CD8-positive, alpha-beta memory T cell (primary cell): ENCODE measurements around the gene ERC2. TPM values are rescaled to one million over a fixed set of nuclear protein-coding genes. Genes with fewer than 3 reads are reported as not detected.

Source experiments
- CTCF ChIA-PET: fragments of 350-600 bp; sonication (Branson Sonifier 250); formaldehyde crosslinking; loops from one replicate; lab custom pipeline; 2021; ENCODE audit warnings: antibody characterized with exemption; lab: Charles Lee
- POLR2A ChIA-PET: fragments of 350-600 bp; sonication (Branson Sonifier 250); formaldehyde crosslinking; loops from one replicate; lab custom pipeline; 2021; ENCODE audit warnings: antibody characterized with exemption; lab: Charles Lee
- DNase-seq, 5 donors: peaks; one replicate each; pipeline versions ENCODE4 v3.0.0 to v3.0.0-alpha.2; 2020 to 2022; ENCODE audit warnings: mixed read lengths in 1 of 5
- H3K27ac ChIP-seq: one replicate; pipeline ENCODE4 v1.7.0; 2013; ENCODE audit warnings: low read depth, mild to moderate bottlenecking, low read length, moderate library complexity
- H3K27me3 ChIP-seq: 2 replicates; pipeline ENCODE4 v1.7.0; 2013; ENCODE audit warnings: low read length, mild to moderate bottlenecking; ENCODE audit not compliant: insufficient read depth, poor library complexity, severe bottlenecking
- H3K36me3 ChIP-seq: 2 replicates; pipeline ENCODE4 v1.7.0; 2013; ENCODE audit warnings: mild to moderate bottlenecking, low read length, moderate library complexity; ENCODE audit not compliant: insufficient read depth
- H3K4me1 ChIP-seq: 2 replicates; pipeline ENCODE4 v1.7.0; 2013; ENCODE audit warnings: mild to moderate bottlenecking, low read length, moderate library complexity; ENCODE audit not compliant: insufficient read depth
- H3K4me3 ChIP-seq: 2 replicates; pipeline ENCODE4 v1.7.0; 2013; ENCODE audit warnings: mild to moderate bottlenecking, low read length
- H3K9me3 ChIP-seq: 2 replicates; pipeline ENCODE4 v1.7.0; 2013; ENCODE audit warnings: mild to moderate bottlenecking, low read length
- H3K27ac Mint-ChIP-seq, 8 donors: one replicate each; pipeline ENCODE4 v1.8.0; 2020 to 2021; ENCODE audit warnings: mixed read lengths in 8 of 8, mild to moderate bottlenecking in 6 of 8, inconsistent platforms in 3 of 8, moderate library complexity in 3 of 8
- H3K27me3 Mint-ChIP-seq, 2 donors: one replicate each; pipeline ENCODE4 v1.8.0; 2020 to 2021; ENCODE audit warnings: mixed read lengths in 2 of 2, mild to moderate bottlenecking in 1 of 2, moderate library complexity in 1 of 2
- H3K36me3 Mint-ChIP-seq, 3 donors: one replicate each; pipeline ENCODE4 v1.8.0; 2020 to 2021; ENCODE audit warnings: mixed read lengths in 3 of 3, inconsistent platforms in 1 of 3, mild to moderate bottlenecking in 1 of 3
- H3K4me1 Mint-ChIP-seq, 3 donors: one replicate each; pipeline ENCODE4 v1.8.0; 2020 to 2021; ENCODE audit warnings: mixed read lengths in 3 of 3, inconsistent platforms in 1 of 3, mild to moderate bottlenecking in 1 of 3
- H3K4me3 Mint-ChIP-seq, 7 donors: one replicate each; pipeline ENCODE4 v1.8.0; 2020 to 2021; ENCODE audit warnings: mixed read lengths in 7 of 7, mild to moderate bottlenecking in 6 of 7, moderate library complexity in 4 of 7, inconsistent platforms in 2 of 7
- H3K9me3 Mint-ChIP-seq, 5 donors: one replicate each; pipeline ENCODE4 v1.8.0; 2020 to 2022; ENCODE audit warnings: mixed read lengths in 5 of 5, mild to moderate bottlenecking in 3 of 5, moderate library complexity in 2 of 5, inconsistent platforms in 1 of 5
- polyA plus RNA-seq: library from polyadenylated mRNA; unstranded; fragments of 300-500 nt; fragmentation: Illumina TruSeq; gene quantifications from one replicate; pipeline ENCODE4 v1.2.3, GENCODE V29; 2021
- total RNA-seq, 2 experiments: library from RNA; stranded (reverse); gene quantifications; one replicate each; pipeline ENCODE4 v1.2.3, GENCODE V29; 2021

ERC2 gene
- total and polyA plus RNA-seq, 3 experiments from 2014 or later, result not detected

- DNase-seq, result no peak
- no peak overlapping the region for H3K4me3 Mint-ChIP-seq
- no peak overlapping the region for H3K27ac Mint-ChIP-seq
- peaks cover 0 to 1% of the 10 kb centered on the region in 2 donors for H3K27me3 Mint-ChIP-seq
- H3K4me1 ChIP-seq, result no peaks in the 10 kb centered on the region
- H3K36me3 ChIP-seq, result no peaks in the 10 kb centered on the region
- ChIA-PET CTCF (no interaction called here), POLR2A (no interaction called here)
- H3K27ac ChIP-seq, result no peak overlapping the region
- peaks cover 0 to 6% (median 4%) of the 10 kb centered on the region in 5 donors for H3K9me3 Mint-ChIP-seq
- no peaks in the 10 kb centered on the region for H3K4me1 Mint-ChIP-seq
- H3K9me3 ChIP-seq, result no peaks in the 10 kb centered on the region
- H3K4me3 ChIP-seq, result no peak overlapping the region
- H3K27me3 ChIP-seq, result no peaks in the 10 kb centered on the region
- H3K36me3 Mint-ChIP-seq, result no peaks in the 10 kb centered on the region
These were observed 701.5 kb downstream of the ERC2 start for GRCh38 chr3:55766753-55767152.

- DNase-seq, result no peak
- POLR2A ChIA-PET, result no interaction called here
These were observed 702.2 kb downstream of the ERC2 start for GRCh38 chr3:55765906-55766701.

GRCh38 chr3:55765398-55765797, 702.9 kb downstream of the ERC2 start:
- no peak for DNase-seq
- Histone ChIP-seq H3K36me3 (no peaks in the 10 kb centered on the region), H3K4me1 (no peaks in the 10 kb centered on the region), H3K27me3 (no peaks in the 10 kb centered on the region), H3K4me3 (no peak overlapping the region), H3K9me3 (no peaks in the 10 kb centered on the region), H3K27ac (no peak overlapping the region)
- Mint-ChIP-seq H3K36me3 (no peaks in the 10 kb centered on the region), H3K27me3 (peaks cover 0 to 1% of the 10 kb centered on the region in 2 donors), H3K4me1 (no peaks in the 10 kb centered on the region), H3K27ac (no peak overlapping the region), H3K4me3 (no peak overlapping the region), H3K9me3 (peaks cover 0 to 5% (median 2%) of the 10 kb centered on the region in 5 donors)
- ChIA-PET POLR2A (no interaction called here), CTCF (no interaction called here)

More at GRCh38 chr3:55765906-55766701, 702.2 kb downstream of the ERC2 start:
- Histone ChIP-seq H3K4me3 (no peak overlapping the region), H3K27me3 (no peaks in the 10 kb centered on the region), H3K9me3 (no peaks in the 10 kb centered on the region), H3K36me3 (no peaks in the 10 kb centered on the region), H3K27ac (no peak overlapping the region), H3K4me1 (no peaks in the 10 kb centered on the region)
- CTCF ChIA-PET, result no interaction called here
- no peaks in the 10 kb centered on the region for H3K36me3 Mint-ChIP-seq
- H3K9me3 Mint-ChIP-seq, result peaks cover 0 to 5% (median 2%) of the 10 kb centered on the region in 5 donors
- H3K27ac Mint-ChIP-seq, result no peak overlapping the region
- H3K4me3 Mint-ChIP-seq, result no peak overlapping the region
- H3K4me1 Mint-ChIP-seq, result no peaks in the 10 kb centered on the region
- H3K27me3 Mint-ChIP-seq, result peaks cover 0 to 1% of the 10 kb centered on the region in 2 donors

GRCh38 chr3:55756976-55757375, 711.3 kb downstream of the ERC2 start:
- DNase-seq, result no peak
- no peaks in the 10 kb centered on the region for H3K27me3 Mint-ChIP-seq
- Histone ChIP-seq H3K36me3 (no peaks in the 10 kb centered on the region), H3K9me3 (no peaks in the 10 kb centered on the region), H3K4me1 (no peaks in the 10 kb centered on the region), H3K27ac (no peak overlapping the region), H3K4me3 (no peak overlapping the region), H3K27me3 (no peaks in the 10 kb centered on the region)
- ChIA-PET CTCF (no interaction called here), POLR2A (no interaction called here)
- no peak overlapping the region for H3K4me3 Mint-ChIP-seq
- H3K36me3 Mint-ChIP-seq, result no peaks in the 10 kb centered on the region
- H3K9me3 Mint-ChIP-seq, result peaks cover 0 to 8% (median 2%) of the 10 kb centered on the region in 5 donors
- no peaks in the 10 kb centered on the region for H3K4me1 Mint-ChIP-seq
- no peak overlapping the region for H3K27ac Mint-ChIP-seq

DNA sequence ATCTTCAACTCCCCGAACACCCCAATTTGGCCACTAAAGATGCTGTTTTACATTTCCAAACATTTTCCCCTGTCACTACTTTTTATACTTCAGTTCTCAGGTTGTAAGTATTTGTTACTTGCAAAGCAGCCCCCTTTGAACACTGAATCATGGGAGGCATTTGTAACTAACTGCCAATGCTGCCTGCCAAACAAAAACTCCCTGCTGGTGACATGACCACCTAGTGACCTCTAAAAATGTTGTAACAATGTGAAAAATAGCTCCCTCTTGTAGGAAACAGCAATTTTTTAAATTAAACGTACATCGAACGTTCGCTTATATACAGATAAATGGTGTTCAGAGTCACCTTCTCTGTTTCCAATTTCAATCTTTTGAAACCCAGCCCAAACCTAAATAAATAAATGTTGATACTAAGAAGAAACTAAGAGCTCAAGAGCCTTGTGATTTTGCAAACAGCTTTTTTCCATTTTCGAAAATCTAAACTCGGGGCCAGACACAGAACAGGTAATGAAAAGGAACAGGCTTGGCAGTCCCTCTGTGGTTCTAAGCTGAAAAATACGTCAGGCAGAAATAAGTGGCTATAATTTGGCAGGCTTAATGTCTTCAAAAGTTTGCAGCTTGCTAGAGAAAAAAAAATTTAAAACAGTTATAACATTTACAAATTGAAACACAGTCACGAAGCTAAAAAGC, 712.6 kb downstream of the ERC2 start:
- no peaks in the 10 kb centered on the region for H3K36me3 ChIP-seq
- Mint-ChIP-seq H3K27ac (no peak overlapping the region), H3K4me3 (no peak overlapping the region), H3K27me3 (no peaks in the 10 kb centered on the region), H3K9me3 (peaks cover 0 to 8% (median 2%) of the 10 kb centered on the region in 5 donors), H3K4me1 (no peaks in the 10 kb centered on the region), H3K36me3 (no peaks in the 10 kb centered on the region)
- CTCF ChIA-PET, result no interaction called here
- no peaks in the 10 kb centered on the region for H3K9me3 ChIP-seq
- POLR2A ChIA-PET, result no interaction called here
- no peaks in the 10 kb centered on the region for H3K27me3 ChIP-seq
- no peak overlapping the region for H3K27ac ChIP-seq
- DNase-seq, result no peak
- H3K4me3 ChIP-seq, result no peak overlapping the region
- H3K4me1 ChIP-seq, result no peaks in the 10 kb centered on the region

DNA sequence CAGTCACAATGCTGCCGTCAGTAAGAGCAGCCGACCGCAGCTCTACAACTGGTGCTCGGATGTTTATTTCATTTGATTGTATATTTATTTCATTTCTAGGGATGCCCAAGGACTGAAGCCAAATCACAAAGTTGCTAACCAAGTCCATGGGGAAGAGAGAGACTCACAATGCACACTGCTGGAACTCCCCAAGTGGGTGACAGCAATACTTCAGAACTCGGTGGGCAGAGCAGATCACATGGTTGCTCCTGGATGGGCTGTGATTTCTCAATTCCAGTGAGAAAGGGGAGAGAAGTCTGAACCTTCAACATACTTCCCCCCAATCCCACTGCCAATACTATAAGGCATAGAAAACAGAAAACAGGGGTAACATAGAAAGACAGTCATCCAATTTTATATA, 715.4 kb downstream of the ERC2 start:
- no peaks in the 10 kb centered on the region for H3K36me3 Mint-ChIP-seq
- H3K9me3 Mint-ChIP-seq, result peaks cover 0 to 10% (median 0%) of the 10 kb centered on the region in 5 donors
- no peak for DNase-seq
- no peaks in the 10 kb centered on the region for H3K27me3 Mint-ChIP-seq
- no peak overlapping the region for H3K27ac Mint-ChIP-seq
- no peak overlapping the region for H3K4me3 Mint-ChIP-seq
- no peaks in the 10 kb centered on the region for H3K27me3 ChIP-seq
- H3K9me3 ChIP-seq, result no peaks in the 10 kb centered on the region
- no peaks in the 10 kb centered on the region for H3K4me1 Mint-ChIP-seq
- H3K4me3 ChIP-seq, result no peak overlapping the region
- POLR2A ChIA-PET, result no interaction called here
- H3K27ac ChIP-seq, result no peak overlapping the region
- CTCF ChIA-PET, result no interaction called here
- H3K36me3 ChIP-seq, result no peaks in the 10 kb centered on the region
- no peaks in the 10 kb centered on the region for H3K4me1 ChIP-seq

- ChIA-PET CTCF (no interaction called here), POLR2A (no interaction called here)
- Histone ChIP-seq H3K4me1 (no peaks in the 10 kb centered on the region), H3K4me3 (no peak overlapping the region), H3K9me3 (no peaks in the 10 kb centered on the region), H3K27ac (no peak overlapping the region), H3K27me3 (no peaks in the 10 kb centered on the region), H3K36me3 (no peaks in the 10 kb centered on the region)
- Mint-ChIP-seq H3K36me3 (no peaks in the 10 kb centered on the region), H3K9me3 (peaks cover 0 to 10% (median 0%) of the 10 kb centered on the region in 5 donors), H3K27me3 (no peaks in the 10 kb centered on the region), H3K27ac (no peak overlapping the region), H3K4me1 (no peaks in the 10 kb centered on the region), H3K4me3 (no peak overlapping the region)
- no peak for DNase-seq
These were observed 716.5 kb downstream of the ERC2 start for GRCh38 chr3:55751730-55752129.

GRCh38 chr3:55750525-55750924, 717.7 kb downstream of the ERC2 start:
- POLR2A ChIA-PET, result no interaction called here
- Histone ChIP-seq H3K27me3 (no peaks in the 10 kb centered on the region), H3K4me1 (no peaks in the 10 kb centered on the region), H3K27ac (no peak overlapping the region), H3K36me3 (no peaks in the 10 kb centered on the region), H3K4me3 (no peak overlapping the region), H3K9me3 (no peaks in the 10 kb centered on the region)
- H3K36me3 Mint-ChIP-seq, result no peaks in the 10 kb centered on the region
- no peak overlapping the region for H3K4me3 Mint-ChIP-seq
- H3K27ac Mint-ChIP-seq, result no peak overlapping the region
- peaks cover 0 to 3% of the 10 kb centered on the region in 2 donors for H3K27me3 Mint-ChIP-seq
- peaks cover 0 to 10% (median 1%) of the 10 kb centered on the region in 5 donors for H3K9me3 Mint-ChIP-seq
- H3K4me1 Mint-ChIP-seq, result no peaks in the 10 kb centered on the region
- CTCF ChIA-PET, result no interaction called here
- no peak for DNase-seq
